Astrocyte of the cerebellum (primary cell): Measurements from ENCODE around the gene MAGI1.

Experiments used
- DNase-seq: peaks from one replicate; pipeline ENCODE4 v3.0.0-alpha.2; 2011; ENCODE audit warnings: low read depth
- H3K4me3 ChIP-seq: 2 replicates; pipeline ENCODE4 v1.5.1; 2011; ENCODE audit warnings: mild to moderate bottlenecking, low read depth, low read length, moderate library complexity
- CTCF ChIP-seq: IDR thresholded peaks from 2 replicates; pipeline ENCODE4 v1.5.1; 2012; ENCODE audit warnings: low read length, low read depth, moderate library complexity, mild to moderate bottlenecking; ENCODE audit errors: missing control alignments
- in situ Hi-C: cut with HindIII; loops from 2 replicates; pipeline ENCODE4 v1.10.0; 2017; ENCODE audit warnings: low sequenced_read_pairs

Gene MAGI1

DNA sequence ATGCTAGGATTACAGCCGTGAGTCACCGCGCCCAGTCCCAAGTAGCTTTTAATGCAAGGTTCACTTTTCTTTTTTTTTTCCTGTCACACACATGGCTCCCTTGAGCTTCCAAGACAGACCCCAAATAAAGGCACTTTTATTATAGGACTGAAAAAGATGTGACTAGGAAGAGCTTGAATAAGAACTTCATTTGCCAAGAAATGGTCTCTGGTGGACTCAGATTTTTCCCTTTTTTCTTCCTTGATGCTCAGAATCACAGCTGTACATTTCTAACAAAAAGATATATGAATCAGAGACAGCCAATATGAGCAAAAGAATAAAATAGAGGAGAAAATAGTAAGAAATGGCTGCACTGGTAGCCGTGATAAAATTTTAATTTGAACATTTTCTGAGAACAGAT, 337.2 kb downstream of the MAGI1 start:
- TF ChIP-seq CTCF = no peak
- in situ Hi-C loops = no loop called here
- H3K4me3 ChIP-seq = no peak overlapping the region
- no peak for DNase-seq

GRCh38 chr3:65689436-65689835, 349.3 kb downstream of the MAGI1 start:
- no peak for DNase-seq
- in situ Hi-C loops = no loop called here
- TF ChIP-seq CTCF = no peak
- H3K4me3 ChIP-seq = no peak overlapping the region

DNA sequence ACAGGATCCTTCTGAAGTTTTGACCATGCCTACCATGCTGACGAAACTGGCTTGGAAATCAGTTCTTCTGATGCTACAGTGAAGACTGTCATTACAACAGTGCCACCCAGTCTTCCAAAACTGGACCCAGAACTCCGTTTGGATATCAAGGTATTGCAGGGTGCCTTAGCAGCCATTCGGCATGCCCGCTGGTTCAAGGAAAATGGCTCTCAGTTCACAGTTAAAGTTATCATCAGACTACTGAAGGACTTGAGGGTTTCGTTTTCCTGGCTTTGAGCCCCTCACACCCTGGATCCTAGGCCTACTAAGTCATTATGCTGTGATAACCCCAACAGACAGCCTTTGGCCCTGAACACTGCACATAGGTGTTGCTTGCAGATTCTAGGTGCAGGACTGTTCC, 351.0 kb downstream of the MAGI1 start:
- TF ChIP-seq CTCF = no peak
- in situ Hi-C loops = no loop called here
- H3K4me3 ChIP-seq = no peak overlapping the region
- no peak for DNase-seq

DNA sequence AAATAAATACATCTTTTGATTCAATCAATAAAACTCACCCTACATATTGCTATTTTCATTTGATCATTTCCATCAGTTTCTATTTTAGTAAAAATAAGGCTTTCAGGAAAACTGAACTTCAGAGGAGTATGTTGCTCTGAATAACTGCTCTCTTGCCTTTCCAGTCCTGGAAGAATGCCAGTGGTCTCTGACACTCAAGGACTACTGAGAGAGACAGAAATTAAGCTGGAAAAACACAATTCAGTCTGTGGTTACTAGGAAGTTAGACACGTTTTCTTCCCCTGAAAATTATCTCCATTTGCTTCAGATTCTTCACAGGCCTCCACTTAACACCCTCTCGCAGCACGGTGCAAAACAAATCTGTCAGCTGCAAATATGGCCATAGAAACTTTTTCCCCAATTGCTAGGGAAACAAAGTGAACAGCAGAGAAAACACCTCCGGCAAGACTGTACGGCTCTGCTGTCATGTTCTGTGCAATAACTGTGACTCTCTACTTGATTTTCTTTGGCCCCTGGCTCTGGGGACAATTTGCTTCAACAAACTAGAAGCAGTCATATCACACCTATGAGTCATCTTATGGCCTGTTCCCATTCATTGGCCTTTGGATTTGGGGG, 353.0 kb downstream of the MAGI1 start:
- in situ Hi-C loops = no loop called here
- no peak overlapping the region for H3K4me3 ChIP-seq
- no peak for DNase-seq
- no peak for TF ChIP-seq CTCF

DNA sequence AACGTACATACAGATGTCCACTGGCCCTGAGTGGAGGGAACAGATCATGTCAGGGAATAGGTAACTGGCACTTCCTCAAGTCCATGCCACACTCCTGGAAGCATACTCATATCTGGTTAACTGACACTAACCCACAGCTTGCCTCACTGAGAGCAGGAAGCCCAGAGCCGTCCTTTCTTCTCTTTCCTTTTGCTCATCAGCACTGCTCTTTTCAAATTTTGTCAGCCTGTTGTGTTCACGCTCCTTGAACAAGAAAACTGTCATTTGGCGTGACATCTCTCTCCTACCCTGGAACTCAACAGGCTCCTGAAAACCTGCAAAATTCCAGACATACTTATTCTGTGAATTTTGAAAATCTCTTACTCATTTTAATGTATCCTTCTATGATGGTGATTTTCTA, 360.2 kb downstream of the MAGI1 start:
- H3K4me3 ChIP-seq = no peak overlapping the region
- no peak for DNase-seq
- no peak for TF ChIP-seq CTCF
- in situ Hi-C loops = no loop called here

GRCh38 chr3:65677486-65678010, 361.2 kb downstream of the MAGI1 start:
- TF ChIP-seq CTCF = no peak
- no peak overlapping the region for H3K4me3 ChIP-seq
- DNase-seq = no peak
- in situ Hi-C loops = no loop called here
